GM21528 (cell line): ENCODE data around the gene NIPAL3.
"Not testable (repeated sequence)": the region's sequence is repeated elsewhere in the genome, so short reads cannot be mapped to it uniquely, and the experiment has no call there.

Experiments
- ATAC-seq: cut with Tn5 transposase; IDR thresholded peaks from one replicate; pipeline ENCODE4 v1.9.1; 2021; ENCODE audit warnings: mild to moderate bottlenecking, moderate library complexity; ENCODE audit not compliant: unreplicated experiment, low FRiP score

The NIPAL3 gene

GRCh38 chr1:24486331-24487065 is 70.9 kb downstream of the NIPAL3 start:
- ATAC-seq, result no peak

DNA sequence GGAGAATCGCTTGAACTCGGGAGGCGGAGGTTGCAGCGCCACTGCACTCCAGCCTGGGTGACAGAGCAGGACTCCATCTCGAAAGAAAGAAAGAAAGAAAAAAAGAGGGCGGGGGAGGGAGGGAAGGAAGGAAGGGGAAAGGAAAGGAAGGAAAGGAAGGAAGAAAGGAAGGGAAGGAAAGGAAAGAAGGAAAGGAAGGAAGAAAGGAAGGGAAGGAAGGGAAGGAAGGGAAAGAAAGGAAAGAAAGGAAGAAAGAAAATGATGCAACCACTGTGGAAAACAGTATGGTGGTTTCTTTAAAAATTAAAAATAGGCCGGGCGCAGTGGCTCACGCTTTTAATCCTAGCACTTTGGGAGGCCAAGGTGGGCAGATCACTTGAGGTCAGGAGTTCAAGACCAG is 71.9 kb downstream of the NIPAL3 start:
- ATAC-seq, result no peak

GRCh38 chr1:24488159-24488558 is 72.6 kb downstream of the NIPAL3 start:
- not testable (repeated sequence) for ATAC-seq

- ATAC-seq, result no peak
These were observed 74.1 kb downstream of the NIPAL3 start for GRCh38 chr1:24489674-24490073.

DNA sequence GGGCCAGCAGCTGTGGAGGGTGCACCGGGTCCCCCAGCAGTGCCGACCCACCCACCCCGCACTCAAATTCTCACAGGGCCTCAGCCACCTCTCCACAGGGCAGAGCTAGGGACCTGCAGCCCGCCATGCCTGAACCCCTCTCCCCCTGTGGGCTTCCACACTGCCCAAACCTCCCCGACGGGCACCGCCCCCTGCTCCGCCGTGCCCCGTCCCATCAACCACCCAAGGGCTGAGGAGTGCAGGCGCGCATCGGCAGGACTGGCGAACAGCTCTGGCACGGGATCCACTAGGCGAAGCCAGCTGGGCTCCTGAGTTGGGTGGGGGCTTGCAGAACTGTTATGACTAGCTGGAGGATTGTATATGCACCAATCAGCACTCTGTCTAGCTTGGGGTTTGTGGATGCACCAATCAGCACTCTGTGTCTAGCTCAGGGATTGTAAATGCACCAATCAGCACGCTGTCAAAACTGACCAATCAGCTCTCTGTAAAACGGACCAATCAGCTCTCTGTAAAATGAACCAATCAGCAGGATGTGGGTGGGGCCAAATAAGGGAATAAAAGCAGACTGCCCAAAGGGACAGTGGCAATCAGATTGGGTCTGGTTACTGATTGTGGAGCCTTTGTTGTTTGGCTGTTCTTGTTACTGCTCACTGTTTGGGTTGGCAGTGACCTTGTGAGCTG is 74.6 kb downstream of the NIPAL3 start:
- no peak for ATAC-seq

DNA sequence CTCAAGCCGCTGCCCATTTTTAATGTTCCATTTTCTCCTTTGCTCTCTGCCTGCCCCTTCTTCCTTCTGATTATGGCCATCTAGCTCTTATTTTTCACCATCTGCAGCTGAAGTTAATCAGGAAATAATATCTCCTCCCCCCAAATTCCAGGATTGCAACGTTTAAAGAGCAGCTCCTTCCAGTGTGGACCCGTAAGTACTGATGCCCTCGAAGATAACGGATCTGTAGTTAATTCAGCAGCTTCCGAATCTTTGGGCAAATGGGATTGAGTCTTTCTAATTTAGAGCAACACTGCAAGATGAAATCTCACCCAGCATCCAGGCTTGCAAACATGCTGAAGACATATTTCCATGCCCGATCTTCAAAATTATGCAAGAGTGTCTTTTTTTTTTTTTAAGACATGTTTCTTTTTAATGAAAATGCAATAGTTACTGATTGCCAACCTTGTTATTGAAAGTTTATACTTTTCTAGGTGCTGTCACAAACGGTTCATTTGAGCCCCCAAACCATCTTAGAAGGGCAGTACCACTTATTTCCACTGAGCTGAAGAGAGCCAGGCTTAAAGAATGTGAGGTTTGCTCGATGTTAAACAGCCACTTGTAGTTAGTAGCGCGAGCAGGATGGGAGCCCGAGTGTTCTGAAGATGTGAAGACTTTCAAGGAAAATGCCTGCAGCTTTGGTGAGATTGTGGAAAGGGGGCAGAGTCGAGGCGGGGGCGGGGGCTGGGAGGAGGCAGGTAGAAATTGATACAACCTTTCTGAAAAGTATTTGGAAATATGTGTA is 76.2 kb downstream of the NIPAL3 start:
- ATAC-seq, result no peak

- ATAC-seq, result not testable (repeated sequence)
These were observed 77.3 kb downstream of the NIPAL3 start for GRCh38 chr1:24492935-24493334.

DNA sequence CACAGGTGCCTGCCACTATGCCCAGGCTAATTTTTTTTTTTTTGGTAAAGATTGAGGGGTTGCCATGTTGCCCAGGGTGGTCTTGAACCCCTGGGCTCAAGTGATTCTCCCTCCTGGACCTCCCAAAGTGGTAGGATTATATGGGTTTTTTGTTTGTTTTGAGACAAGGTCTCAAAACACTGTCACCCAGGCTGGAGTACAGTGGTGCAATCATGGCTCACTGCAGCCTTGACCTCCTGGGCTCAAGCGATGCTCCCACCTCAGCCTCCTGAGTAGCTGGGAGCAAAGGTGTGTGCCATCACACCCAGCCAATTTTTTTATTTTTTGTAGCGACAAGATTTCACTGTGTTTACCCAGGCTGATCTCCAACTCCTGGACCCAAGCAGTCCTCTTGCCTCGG is 78.2 kb downstream of the NIPAL3 start:
- ATAC-seq, result no peak

GRCh38 chr1:24498589-24498988 is 83.0 kb downstream of the NIPAL3 start:
- ATAC-seq, result no peak

DNA sequence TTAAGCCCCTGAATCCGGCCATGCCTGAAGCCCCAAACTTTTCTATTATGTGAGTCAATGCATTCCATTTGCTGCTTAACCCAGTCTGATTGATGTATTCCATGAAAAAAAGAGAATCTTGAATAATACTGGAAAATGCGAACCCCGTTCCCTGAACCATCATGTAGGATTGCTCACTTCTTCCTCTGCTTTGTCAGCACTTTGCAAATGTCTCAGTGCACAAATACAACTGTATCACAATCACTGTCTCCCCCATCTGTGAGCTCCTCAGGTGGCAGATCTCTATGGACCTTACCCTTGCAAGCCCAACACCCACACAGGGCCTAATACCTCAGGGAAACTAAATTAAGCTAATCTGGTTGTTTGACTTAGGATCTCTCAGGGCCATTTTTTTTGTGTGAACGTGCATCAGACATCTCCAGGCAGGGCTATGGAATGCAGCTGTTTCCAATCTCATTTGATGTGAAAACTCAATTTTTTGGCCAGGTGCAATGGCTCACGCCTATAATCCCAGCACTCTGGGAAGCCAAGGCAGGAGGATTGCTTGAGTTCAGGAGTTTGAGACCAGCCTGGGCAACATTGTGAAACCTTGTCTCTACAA is 84.9 kb downstream of the NIPAL3 start:
- ATAC-seq, result no peak

DNA sequence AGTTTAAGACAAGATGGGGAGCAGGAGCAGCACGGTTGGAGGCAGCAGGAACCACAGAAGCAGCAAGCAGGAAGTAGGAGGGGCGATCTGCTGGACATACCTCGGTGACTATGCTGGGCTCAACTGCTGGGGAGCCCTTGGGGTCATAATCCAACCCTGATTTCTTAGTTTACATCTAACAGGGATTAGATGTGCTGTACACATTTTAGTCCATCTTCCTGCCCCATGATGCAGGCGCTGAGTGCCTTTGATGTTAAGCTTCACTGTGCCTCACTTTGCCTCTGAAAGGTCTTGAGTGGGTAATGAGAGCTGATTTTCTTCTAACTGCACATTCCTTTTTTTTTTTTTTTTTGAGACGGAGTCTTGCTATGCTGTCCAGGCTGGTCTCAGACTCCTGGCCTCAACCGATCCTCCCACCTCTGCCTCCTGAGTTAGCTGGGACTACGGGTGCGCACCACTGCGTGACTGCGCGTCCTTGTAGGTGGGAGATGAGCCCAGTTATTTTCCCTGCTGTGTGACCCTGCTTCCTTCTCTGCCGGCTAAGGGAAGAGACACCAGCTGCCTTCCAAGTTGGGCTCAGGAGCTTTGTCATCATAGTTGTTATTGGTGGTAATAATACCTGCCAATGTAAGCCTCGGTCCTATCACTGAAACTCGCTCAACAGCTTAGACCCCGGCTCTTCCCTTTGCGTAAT is 85.9 kb downstream of the NIPAL3 start:
- ATAC-seq, result no peak

GRCh38 chr1:24502065-24502708 is 86.6 kb downstream of the NIPAL3 start:
- no peak for ATAC-seq

GRCh38 chr1:24502709-24503058 is 87.1 kb downstream of the NIPAL3 start, which contains the start of gene RCAN3:
TSS of gene RCAN3 (plus strand) at chr1:24502836. CDS start at chr1:24514373, 11,537 bp downstream.
- no peak for ATAC-seq

DNA sequence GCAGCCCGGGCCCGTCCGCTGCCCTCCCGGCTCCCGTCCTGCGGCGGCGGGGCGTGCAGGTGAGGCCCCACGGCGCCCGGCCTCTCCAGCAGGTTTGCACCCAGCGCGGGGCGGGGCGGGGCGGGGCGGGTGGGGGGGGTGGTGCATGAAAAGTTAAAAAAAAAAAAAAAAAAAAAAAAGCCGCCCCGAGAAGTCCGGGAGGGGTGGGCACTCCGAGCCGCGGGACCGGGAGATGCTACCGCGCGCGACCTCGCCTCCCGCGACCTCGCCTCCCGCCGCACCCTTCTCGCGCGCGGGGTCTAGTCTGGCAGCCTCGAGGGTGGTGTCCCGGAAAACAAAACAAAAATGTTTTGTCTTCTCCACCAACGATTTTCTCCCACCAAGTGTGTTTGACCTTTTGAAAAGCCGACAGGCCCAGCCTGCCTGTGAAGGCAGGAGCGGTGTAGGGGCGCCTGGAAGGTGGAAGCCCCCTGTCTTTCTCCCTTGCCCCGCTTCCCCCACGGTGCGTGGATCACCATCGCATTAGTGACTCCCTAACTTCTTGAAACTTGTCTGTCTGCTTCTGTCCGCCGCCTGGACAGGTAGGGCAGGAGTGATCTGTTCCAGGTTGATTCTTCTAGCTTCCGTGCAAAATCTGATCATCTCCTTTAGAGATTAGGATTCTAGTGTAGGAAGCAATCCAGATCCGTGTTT is 87.6 kb downstream of the NIPAL3 start:
- no peak for ATAC-seq

GRCh38 chr1:24503870-24504523 is 88.4 kb downstream of the NIPAL3 start:
- no peak for ATAC-seq

- no peak for ATAC-seq
These were observed 89.0 kb downstream of the NIPAL3 start for GRCh38 chr1:24504560-24504959.

DNA sequence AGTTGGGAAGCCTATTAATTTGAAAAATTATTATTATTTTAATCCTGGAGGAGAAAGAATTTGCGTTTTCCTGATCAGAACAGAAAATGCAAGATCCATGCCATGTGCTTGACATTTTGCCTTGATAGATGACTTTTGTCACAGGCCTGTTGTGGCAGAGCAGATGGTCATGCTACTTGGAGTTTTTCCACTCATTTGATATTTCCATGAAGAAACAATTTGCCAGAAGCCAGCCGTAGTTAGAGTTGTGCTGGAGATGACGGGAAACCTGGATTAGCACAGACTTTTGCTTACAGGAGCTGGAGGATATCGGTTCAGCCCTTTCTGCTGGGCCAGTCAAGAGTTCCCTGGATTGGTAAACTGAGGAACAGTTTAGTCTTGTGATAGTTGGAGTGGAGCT is 90.2 kb downstream of the NIPAL3 start:
- no peak for ATAC-seq

DNA sequence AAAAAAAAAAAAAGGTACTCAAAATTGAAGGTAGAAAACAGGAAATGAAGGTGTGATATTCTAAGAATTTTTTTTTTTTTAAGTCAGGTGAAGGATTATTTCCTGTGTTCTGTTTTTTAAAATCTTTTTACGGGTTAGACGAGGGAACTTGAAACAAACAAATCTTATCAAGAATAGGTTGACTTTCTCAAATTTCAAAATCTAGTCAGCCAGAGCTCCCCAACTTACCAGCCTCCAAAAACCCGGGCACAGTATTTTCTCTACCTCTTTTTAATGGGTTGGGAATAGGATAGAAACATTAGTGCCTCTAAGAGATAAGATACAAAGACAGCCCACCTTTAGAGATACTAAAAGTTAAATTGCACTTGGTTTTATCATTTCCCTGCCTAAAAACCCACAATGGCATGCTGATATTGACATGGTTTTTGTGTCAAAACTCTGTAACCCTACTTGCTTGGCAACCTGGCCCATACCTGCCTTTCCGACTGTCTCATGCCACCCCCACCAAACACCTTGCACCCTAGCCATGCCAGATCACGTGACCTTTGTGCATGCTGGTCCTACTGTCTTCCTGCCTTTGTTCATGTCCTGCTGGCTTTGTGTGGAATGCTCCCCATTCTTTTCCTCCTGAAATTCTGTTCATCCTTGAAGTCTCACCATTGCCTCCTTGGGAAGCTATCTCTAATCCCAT is 91.2 kb downstream of the NIPAL3 start:
- no peak for ATAC-seq
